ENCODE measurements around the gene RMDN2. TPM values are rescaled to one million over a fixed set of nuclear protein-coding genes. Genes with fewer than 3 reads are reported as not detected.
"Not testable (repeated sequence)": the region's sequence is repeated elsewhere in the genome, so short reads cannot be mapped to it uniquely, and the experiment has no call there.

Gene RMDN2
- polyA plus RNA-seq, 1 experiment: 5.7 TPM

- TF ChIP-seq CTCF (IDR thresholded peaks at IDR 0.05; ENCODE audit: low read depth, low read length): no peak
- no peak for DNase-seq (ENCODE audit: low read depth, low spot score)
- POLR2A ChIA-PET: no interaction called here
- Histone ChIP-seq H3K27ac (ENCODE audit: low read depth, low read length) (no peak overlapping the region), H3K27me3 (ENCODE audit: control insufficient read depth, insufficient read depth, low read length) (no peaks in the 10 kb centered on the region), H3K9me3 (ENCODE audit: control insufficient read depth, insufficient read depth, low read length) (no peaks in the 10 kb centered on the region), H3K4me3 (ENCODE audit: low read depth, low read length) (no peak overlapping the region)
- CTCF ChIA-PET: no interaction called here
These were observed 1.5 kb downstream of the RMDN2 start for GRCh38 chr2:37926635-37927034.

GRCh38 chr2:37928377-37928776 is 3.3 kb downstream of the RMDN2 start:
- no peaks in the 10 kb centered on the region for H3K9me3 ChIP-seq (ENCODE audit: control insufficient read depth, insufficient read depth, low read length)
- H3K27ac ChIP-seq (ENCODE audit: low read depth, low read length): no peak overlapping the region
- no peak overlapping the region for H3K4me3 ChIP-seq (ENCODE audit: low read depth, low read length)
- CTCF ChIA-PET: no interaction called here
- no peak for DNase-seq (ENCODE audit: low read depth, low spot score)
- TF ChIP-seq CTCF (IDR thresholded peaks at IDR 0.05; ENCODE audit: low read depth, low read length): no peak
- H3K27me3 ChIP-seq (ENCODE audit: control insufficient read depth, insufficient read depth, low read length): no peaks in the 10 kb centered on the region
- POLR2A ChIA-PET: no interaction called here

- CTCF ChIA-PET; DNase-seq (ENCODE audit: low read depth, low spot score); H3K27me3 ChIP-seq (ENCODE audit: control insufficient read depth, insufficient read depth, low read length); H3K4me3 ChIP-seq (ENCODE audit: low read depth, low read length); H3K9me3 ChIP-seq (ENCODE audit: control insufficient read depth, insufficient read depth, low read length); POLR2A ChIA-PET; H3K27ac ChIP-seq (ENCODE audit: low read depth, low read length): not testable (repeated sequence)
These were observed 5.3 kb downstream of the RMDN2 start for GRCh38 chr2:37930392-37930791.

- H3K27me3 ChIP-seq (ENCODE audit: control insufficient read depth, insufficient read depth, low read length); DNase-seq (ENCODE audit: low read depth, low spot score); H3K4me3 ChIP-seq (ENCODE audit: low read depth, low read length); CTCF ChIA-PET; H3K27ac ChIP-seq (ENCODE audit: low read depth, low read length); H3K9me3 ChIP-seq (ENCODE audit: control insufficient read depth, insufficient read depth, low read length); POLR2A ChIA-PET: not testable (repeated sequence)
These were observed 7.8 kb downstream of the RMDN2 start for GRCh38 chr2:37932873-37933272.

- no peak for DNase-seq (ENCODE audit: low read depth, low spot score)
- Histone ChIP-seq H3K27me3 (ENCODE audit: control insufficient read depth, insufficient read depth, low read length) (no peaks in the 10 kb centered on the region), H3K27ac (ENCODE audit: low read depth, low read length) (no peak overlapping the region), H3K4me3 (ENCODE audit: low read depth, low read length) (no peak overlapping the region), H3K9me3 (ENCODE audit: control insufficient read depth, insufficient read depth, low read length) (peaks cover 2% of the 10 kb centered on the region; the same call in 1 of the 2 replicates)
- CTCF ChIA-PET: interaction anchor here (0.5 to 2.4 kb wide), 2 partner anchors 47 to 352 kb away, joined by 3 to 7 read pairs; no protein-coding TSS in a partner anchor
- TF ChIP-seq CTCF (IDR thresholded peaks at IDR 0.05; ENCODE audit: low read depth, low read length): no peak
- POLR2A ChIA-PET: no interaction called here
These were observed 9.8 kb downstream of the RMDN2 start for GRCh38 chr2:37934591-37935513.

GRCh38 chr2:37937568-37937967 is 12.5 kb downstream of the RMDN2 start:
- H3K4me3 ChIP-seq (ENCODE audit: low read depth, low read length); DNase-seq (ENCODE audit: low read depth, low spot score); H3K27ac ChIP-seq (ENCODE audit: low read depth, low read length); POLR2A ChIA-PET; H3K27me3 ChIP-seq (ENCODE audit: control insufficient read depth, insufficient read depth, low read length); H3K9me3 ChIP-seq (ENCODE audit: control insufficient read depth, insufficient read depth, low read length); CTCF ChIA-PET: not testable (repeated sequence)

GRCh38 chr2:37941267-37941666 is 16.2 kb downstream of the RMDN2 start:
- H3K27me3 ChIP-seq (ENCODE audit: control insufficient read depth, insufficient read depth, low read length); DNase-seq (ENCODE audit: low read depth, low spot score); H3K9me3 ChIP-seq (ENCODE audit: control insufficient read depth, insufficient read depth, low read length); POLR2A ChIA-PET; CTCF ChIA-PET; H3K27ac ChIP-seq (ENCODE audit: low read depth, low read length); H3K4me3 ChIP-seq (ENCODE audit: low read depth, low read length): not testable (repeated sequence)

Data from AG04450 (cell line).